Stimulated activated CD4-positive, alpha-beta T cell treated with anti-CD3 and anti-CD28 coated beads, TNF-alpha, amount 100 ng/mL, for 4 hours (primary cell): ENCODE results near the gene SPPL2B.

Experiments
- DNase-seq, 3 experiments: peaks; one replicate each; pipeline ENCODE4 v3.0.0-alpha.2; 2020; ENCODE audit warnings: low read depth in 3 of 3

The SPPL2B gene

GRCh38 chr19:2355168-2356035, 26.9 kb downstream of the SPPL2B start:
- no peak for DNase-seq

- no peak for DNase-seq
Measured at GRCh38 chr19:2356036-2356646, 27.7 kb downstream of the SPPL2B start.

DNA sequence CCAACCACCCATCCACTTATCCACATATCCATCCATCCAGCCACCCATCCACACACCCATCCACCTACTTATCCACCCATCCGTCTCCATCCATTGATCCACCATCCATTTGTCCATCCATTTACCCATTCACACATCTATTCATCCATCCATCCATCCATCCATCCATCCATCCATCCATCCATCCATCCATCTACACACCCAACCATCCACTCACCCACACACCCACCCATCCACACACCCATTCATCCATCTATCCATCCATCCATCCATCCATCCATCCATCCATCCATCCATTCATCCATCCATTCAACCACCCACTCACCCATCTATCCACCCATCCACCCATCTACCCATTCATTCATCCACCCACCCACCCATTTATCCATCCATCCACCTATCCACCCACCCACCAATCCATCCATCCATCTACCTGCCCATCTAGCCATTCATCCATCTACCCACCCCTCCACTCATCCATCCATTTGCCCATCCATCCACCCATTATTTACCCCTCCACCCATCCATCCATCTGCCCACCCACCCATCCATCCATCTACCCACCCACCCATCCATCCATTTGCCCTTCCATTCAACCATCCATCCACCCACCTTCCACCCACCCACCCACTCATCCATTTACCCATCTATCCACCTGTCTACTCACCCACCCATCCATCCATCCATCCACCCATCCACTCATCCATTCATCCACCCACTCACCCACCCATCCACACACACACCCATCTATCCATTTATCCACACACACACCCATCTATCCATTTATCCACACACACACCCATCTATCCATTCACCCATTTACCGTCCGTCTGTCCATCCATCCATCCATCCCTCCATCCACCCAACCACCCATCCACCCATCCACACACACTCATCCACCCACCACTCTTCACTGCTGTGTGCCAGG, 29.1 kb downstream of the SPPL2B start:
- no peak for DNase-seq

- DNase-seq, result no peak
Measured at GRCh38 chr19:2358548-2359173, 30.2 kb downstream of the SPPL2B start.

DNA sequence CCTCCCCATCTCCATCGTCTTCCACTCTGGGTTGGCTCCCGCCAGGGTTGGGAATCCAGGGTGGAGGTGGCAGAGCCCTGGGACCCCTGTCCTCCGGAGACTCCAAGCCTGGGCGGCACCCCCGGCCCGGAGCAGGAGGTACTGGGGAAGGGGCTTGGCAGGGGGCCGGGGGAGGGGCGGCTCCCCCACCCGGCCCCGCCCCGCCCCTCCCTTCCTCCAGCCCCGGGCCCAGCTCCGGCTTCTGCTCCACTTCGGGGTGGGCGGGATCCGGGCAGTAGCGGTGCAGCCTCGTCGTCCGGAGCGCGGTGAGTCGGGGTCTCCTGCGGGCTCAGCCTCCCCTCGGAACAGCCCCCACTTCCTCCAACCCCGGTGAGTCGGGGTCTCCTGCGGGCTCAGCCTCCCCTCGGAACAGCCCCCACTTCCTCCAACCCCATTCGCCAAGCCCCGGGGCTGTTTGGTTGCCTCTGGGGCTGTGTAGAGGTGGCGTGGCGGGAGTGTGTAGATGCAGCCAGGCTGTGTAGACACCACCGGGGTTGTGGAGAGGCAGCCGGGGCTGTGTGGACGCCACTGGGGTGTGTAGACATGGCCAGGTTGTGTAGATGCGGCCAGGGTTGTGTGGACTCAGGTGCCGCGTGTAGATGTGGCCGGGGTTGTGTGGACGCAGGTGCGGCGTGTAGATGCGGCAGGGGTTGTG, 31.7 kb downstream of the SPPL2B start, which contains the start of gene TMPRSS9:
Gene TMPRSS9 (plus strand): TSS at position 274 of the 694 bp plus-strand sequence. CDS start 29,521 bp downstream, outside the sequence.
- no peak for DNase-seq

DNA sequence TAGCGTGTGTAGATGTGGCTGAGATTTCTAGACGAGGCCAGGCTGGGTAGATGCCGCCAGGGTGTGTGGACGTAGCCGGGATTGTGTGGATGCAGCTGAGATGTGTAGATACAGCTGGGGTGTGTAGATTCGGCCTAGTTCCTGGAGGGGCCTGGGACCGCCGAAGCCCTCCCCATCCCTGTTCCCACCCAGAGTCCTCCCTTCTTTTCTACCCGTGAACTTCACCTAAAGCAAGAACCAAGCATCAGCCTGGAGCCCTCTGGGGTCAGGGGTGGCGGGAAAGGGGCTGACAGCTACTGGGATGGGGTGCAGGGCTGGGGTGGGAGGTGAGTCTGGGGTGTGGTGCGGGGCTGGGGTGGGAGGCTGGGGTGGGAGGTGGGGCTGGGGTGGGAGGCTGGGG, 32.3 kb downstream of the SPPL2B start:
- DNase-seq, result no peak

DNA sequence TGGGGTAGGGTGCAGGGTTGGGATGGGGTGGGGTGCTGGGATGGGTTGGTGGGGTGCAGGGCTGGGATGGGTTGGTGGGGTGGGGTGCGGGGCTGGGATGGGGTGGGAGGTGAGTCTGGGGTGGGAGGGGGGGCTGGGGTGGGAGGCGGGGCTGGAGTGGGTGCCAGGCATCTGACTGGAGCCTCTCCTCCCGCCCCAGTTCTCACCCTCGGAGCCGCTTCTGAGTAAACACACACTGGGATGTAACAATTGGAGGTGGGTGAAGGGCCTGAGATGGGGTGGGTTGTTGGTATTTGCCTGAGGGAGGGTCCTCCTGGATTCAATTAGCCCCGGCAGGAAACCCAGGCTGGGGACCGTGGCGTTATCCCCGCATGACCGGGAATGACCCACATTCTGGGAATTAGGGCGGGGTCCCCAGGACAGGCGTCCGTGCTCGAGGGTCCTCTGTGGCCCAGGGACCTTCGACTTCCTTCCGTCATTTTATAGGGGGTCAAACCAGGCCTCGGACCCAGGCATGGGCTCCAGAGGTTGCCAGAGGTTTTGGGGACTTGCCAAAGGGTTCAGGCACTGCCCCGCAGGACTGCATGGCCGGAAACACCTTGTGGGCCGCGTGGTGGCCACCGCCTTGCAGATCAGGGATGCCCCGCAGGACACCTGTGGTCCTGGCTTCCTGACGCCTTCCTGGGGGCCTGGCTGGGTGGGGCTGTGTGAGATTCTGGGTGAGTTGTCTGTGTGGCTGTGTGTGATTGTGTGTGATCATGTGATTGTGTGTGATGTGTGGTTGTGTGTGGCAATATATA, 33.0 kb downstream of the SPPL2B start:
- DNase-seq, result no peak

DNA sequence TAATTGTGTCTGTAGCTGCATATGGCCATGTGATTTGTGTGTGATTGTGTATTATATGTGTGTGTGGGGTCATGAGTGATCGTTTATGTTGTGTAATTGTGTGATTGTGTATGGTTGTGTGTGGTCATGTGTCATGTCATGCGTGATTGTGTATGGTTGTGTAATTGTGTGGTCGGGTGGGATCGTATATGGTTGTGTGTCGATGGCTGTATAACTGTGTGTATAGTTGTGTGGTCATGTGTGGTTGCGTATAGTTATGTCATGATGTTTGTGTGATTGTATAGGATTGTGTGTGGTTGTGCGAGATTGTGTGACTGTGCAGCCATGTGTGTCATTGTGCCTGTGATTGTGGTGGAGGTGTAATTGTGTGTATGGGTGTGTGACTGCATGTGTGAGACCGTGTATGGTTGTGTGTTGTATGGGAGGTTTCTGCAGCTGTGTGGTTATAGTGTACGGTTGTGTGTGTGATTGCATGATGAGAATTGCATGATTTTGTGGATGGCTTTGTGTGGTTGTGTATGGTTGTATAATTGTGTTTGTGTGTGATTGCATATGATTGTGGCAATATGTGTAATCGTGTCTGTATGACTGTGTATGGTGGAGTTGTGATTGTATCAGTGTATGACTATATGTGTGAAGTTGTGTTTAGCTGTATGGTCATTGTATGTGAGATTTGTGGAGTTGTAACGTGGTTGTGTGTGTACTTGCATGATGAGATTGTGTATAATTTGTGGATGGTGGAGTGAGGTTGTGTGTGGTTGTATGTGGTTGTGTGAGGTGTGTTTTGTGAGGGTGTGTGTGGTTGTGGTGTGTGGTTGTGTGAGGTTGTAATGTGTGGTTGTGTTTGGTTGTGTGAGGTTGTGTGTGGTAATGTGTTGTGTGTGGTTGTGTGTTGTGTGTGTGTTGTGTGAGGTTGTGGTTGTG, 33.8 kb downstream of the SPPL2B start:
- no peak for DNase-seq

DNA sequence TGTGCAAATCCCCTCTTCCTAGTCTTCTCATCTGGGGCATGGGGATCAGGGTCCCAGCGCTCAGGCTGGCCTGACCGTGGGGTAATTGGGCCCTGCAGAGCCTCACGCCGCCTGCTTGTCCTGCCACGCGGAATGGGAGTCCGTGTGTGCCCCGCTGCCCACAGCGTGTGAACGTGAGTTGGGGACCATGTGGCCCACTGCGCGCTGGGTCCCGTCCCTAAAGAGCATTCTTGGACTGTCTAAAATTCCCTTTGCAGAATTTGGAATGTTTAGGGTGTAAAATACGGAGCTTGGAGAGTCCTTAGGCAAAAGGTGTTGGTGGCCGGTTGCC, 34.5 kb downstream of the SPPL2B start:
- DNase-seq, result no peak

DNA sequence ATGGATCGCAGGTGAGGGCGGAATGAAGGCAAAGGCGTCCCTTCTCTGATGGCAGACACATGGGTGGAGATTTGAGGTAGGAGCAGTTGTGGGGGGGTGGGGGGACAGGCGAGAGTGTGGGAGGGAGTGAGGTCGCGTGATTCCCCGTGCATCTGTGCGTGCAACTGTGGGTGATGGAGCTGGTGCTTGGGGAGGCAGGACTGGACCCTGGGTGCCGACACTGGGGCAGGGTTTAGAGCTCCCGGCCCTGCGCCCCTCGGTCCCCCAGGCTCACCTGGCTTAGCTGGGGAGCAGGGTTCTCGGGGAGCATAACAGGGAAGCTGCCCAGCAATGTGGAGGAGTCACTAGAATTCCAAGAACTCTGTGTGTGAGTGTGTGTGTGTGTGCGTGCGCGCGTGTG, 34.9 kb downstream of the SPPL2B start:
- no peak for DNase-seq

DNA sequence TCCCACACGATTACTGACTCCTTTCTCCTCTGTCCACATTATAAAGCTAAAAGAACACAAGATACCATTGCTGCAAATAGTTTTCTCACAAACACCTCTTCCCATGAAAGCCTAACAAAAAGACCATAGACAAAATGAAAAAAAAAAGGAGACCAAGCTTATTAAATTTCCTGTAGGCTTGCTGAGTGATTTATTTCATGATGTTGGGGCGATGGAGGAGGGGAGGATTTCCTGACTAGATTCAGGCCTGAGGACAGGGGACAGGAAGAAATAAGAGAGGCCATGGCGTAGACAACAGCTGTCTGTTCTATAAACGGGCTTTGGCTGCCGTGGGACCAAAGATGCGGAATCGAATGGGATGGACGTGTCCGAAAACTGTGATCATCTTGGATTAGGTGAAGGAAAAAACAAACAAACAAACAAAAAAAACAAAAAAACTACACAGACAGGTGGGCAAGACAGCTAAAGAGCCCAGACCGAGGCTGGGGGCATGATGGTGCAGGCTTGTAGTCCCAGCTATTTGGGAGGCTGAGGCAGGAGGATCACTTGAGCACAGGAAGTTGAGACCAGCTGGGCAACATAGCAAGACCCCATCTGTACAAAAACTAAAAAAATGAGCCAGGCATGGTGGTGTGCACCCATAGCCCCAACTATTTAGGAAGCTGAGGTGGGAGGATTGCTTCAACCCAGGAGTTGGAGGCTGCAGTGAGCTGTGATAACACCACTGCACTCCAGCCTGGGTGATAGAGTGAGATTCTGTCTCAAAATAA, 36.9 kb downstream of the SPPL2B start:
- no peak for DNase-seq

DNA sequence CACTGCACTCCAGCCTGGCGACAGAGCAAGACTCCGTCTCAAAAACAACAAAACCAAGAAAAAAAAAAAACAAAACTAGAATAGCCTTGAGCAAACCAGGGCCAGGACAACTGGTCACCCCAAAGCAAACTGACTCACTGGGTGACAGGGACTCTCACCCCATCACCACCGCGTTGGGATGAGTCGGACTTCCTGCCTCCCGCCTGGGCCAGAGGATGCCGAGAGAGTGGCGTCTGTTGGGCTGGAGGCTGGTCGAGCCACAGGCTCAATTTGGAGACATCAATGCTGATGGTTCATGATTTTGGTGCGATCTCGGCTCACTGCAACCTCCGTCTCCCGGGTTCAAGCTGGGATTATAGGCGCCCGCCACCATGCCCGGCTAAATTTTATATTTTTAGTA, 43.2 kb downstream of the SPPL2B start:
- no peak for DNase-seq

- DNase-seq, result no peak
Measured at GRCh38 chr19:2372076-2372612, 43.7 kb downstream of the SPPL2B start.

DNA sequence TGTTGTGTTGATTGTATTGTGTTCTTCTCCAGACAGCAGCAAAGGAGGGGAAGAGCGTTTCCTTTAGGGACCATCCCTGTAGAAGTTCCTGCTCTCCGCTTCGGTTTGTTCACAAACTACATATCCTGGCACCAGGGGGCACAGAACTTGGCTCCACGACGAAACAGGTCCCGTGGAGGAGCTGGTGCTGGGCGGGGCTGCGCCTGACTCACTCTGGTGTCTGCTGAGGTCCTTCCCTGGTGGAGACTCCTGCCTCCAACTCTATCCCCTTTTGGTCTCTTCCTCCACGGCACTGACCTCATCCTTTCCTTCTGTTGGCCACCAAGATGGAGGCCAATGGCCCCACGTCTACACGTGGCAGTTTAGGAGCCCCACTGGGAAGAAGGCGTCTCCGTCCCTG, 46.3 kb downstream of the SPPL2B start:
- no peak for DNase-seq

GRCh38 chr19:2375353-2376121, 47.1 kb downstream of the SPPL2B start:
- no peak for DNase-seq

DNA sequence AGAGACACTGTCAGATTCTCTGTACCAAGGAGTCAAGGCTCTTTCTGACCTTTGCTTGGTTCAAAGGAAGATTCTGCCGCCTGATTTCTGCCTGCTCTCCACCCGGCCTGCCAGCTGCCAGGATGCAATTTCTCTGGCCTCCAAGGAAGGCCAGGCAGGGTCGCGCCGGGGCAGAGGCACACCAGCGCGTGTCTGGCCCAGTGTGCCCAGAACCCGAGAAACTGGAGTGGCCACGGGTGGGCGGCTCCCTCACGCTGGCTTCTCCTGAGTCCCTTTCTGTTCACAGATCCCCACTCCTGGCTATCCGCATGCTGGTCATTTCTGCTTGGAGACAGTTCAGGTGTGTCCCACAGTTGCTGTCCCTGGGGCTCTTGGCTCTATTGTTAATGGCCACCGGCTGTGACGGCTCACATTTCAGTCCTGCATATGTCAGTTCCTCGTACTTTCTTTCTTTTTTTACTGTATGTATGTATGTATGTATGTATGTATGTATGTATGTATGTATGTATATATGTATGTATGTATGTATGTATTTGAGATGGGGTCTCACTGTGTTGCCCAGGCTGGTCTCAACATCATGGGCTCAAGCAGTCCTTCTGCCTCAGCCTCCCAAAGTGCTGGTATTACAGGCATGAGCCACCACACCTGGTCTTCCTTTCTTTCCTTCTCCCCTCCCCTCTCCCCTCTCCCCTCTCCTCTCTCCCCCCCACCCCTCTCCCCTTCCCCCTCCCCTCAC, 48.5 kb downstream of the SPPL2B start:
- DNase-seq, result no peak

DNA sequence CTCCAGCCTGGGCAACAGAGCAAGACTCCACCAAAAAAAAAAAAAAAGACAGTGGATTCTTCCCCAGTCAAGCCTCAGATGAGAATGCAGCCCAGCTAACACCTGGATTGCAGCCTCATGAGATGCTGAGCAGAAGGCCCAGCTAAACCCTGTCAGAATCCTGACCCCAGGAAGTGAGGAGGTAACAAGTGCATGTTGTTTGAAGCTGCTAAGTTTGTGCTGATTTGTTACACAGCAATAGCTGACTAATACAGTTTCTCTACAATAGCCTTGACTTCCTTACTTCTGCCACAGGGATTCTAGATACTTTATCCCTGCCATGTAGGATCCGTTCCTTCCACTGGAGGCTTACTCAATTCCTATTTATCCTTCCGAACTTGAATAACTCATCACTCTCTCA, 52.1 kb downstream of the SPPL2B start:
- no peak for DNase-seq
